ENCODE measurements around the gene PIN4.

DNA sequence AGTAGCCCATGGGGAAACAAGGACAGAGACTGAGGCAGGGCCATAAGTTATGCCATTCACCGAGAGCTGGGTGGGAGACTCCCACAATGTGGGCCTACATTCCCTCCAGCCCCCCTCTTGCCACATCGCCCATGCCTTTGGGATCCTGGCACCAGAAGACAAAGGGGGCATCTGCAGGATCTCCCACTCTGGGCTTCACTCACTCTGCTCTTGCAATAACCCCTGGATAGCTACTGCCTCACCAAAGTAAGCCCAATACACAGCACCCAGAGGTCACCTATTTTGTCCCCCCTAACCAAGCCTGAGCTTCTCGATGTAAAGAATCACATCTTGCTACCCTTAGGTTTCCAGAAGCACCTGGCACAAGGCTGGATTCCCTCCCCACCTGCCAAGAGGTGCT lies 49.1 kb upstream of the PIN4 start:
- TF ChIP-seq, protein P1, sequence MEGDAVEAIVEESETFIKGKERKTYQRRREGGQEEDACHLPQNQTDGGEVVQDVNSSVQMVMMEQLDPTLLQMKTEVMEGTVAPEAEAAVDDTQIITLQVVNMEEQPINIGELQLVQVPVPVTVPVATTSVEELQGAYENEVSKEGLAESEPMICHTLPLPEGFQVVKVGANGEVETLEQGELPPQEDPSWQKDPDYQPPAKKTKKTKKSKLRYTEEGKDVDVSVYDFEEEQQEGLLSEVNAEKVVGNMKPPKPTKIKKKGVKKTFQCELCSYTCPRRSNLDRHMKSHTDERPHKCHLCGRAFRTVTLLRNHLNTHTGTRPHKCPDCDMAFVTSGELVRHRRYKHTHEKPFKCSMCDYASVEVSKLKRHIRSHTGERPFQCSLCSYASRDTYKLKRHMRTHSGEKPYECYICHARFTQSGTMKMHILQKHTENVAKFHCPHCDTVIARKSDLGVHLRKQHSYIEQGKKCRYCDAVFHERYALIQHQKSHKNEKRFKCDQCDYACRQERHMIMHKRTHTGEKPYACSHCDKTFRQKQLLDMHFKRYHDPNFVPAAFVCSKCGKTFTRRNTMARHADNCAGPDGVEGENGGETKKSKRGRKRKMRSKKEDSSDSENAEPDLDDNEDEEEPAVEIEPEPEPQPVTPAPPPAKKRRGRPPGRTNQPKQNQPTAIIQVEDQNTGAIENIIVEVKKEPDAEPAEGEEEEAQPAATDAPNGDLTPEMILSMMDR (IDR thresholded peaks at IDR 0.05): no peak
- TF ChIP-seq POLR2A (IDR thresholded peaks at IDR 0.05): no peak

Data from thyroid gland (tissue), 4 donors.